ENCODE measurements around the gene FAM184A. TPM values are rescaled to one million over a fixed set of nuclear protein-coding genes. Genes with fewer than 3 reads are reported as not detected.

Gene FAM184A
- total and polyA plus RNA-seq, 2 donors (not counting 3 experiments of a cell fraction or from before 2014, with no cell fraction given) = 0.04 to 0.84 TPM

- Histone ChIP-seq H3K4me1 (ENCODE audit: control insufficient read depth, extremely low read depth, insufficient read depth, low read length) (no peaks in the 10 kb centered on the region), H3K36me3 (ENCODE audit: control insufficient read depth in 2 of 2, extremely low read depth in 1 of 2, insufficient read depth in 2 of 2, low read length in 2 of 2) (no peaks in the 10 kb centered on the region), H4K20me1 (replicated peaks; ENCODE audit: control insufficient read depth, extremely low read depth, insufficient read depth, low read length) (no peaks in the 10 kb centered on the region), H3K9ac (replicated peaks; ENCODE audit: extremely low read depth, insufficient read depth, low read length) (no peak overlapping the region), H3K79me2 (ENCODE audit: control insufficient read depth, insufficient read depth, low read length) (no peaks in the 10 kb centered on the region), H3K4me3 (replicated peaks in 1 of 3; ENCODE audit: insufficient read depth in 1 of 3, low read depth in 1 of 3, low read length in 3 of 3) (no peak overlapping the region), H3K27ac (ENCODE audit: insufficient read depth, low read depth, low read length) (no peak overlapping the region), H3K27me3 (ENCODE audit: control insufficient read depth in 2 of 2, insufficient read depth in 2 of 2, low read length in 2 of 2) (no peaks in the 10 kb centered on the region), H3K9me1 (replicated peaks; ENCODE audit: control insufficient read depth, extremely low read depth, insufficient read depth, low read length) (no peaks in the 10 kb centered on the region), H2AFZ (ENCODE audit: low read depth, low read length) (no peak overlapping the region), H3K9me3 (replicated peaks; ENCODE audit: control insufficient read depth, insufficient read depth, low read length) (no peaks in the 10 kb centered on the region), H3K4me2 (ENCODE audit: insufficient read depth, low read length) (no peak overlapping the region)
- ChIA-PET CTCF (interaction anchor here (1.1 kb wide), 1 partner anchor 10 kb away, joined by 3 read pairs; no protein-coding TSS in a partner anchor), POLR2A (no interaction called here)
- DNase-seq (ENCODE audit: low read depth, low spot score) (no peak), FAIRE-seq (no peak)
- no TSS peak for BruUV-seq (replicated peaks)
- dilution Hi-C loops (cut with MboI; ENCODE audit: extremely low pct_ligation_motif_present, low sequenced_read_pairs) (no loop called here), intact Hi-C loops (cut with micrococcal nuclease) (no loop called here)
- TF ChIP-seq FOS (IDR thresholded peaks at IDR 0.05; ENCODE audit: borderline replicate concordance, insufficient read depth, low read length) = no peak
- TF ChIP-seq CTCF (IDR thresholded peaks at IDR 0.05; ENCODE audit: extremely low read depth in 1 of 2, insufficient read depth in 1 of 2, low read depth in 1 of 2, low read length in 2 of 2) = no peak
- TF ChIP-seq MYC (IDR thresholded peaks at IDR 0.05; ENCODE audit: low read depth, low read length) = no peak
- no peak for TF ChIP-seq GATA2 (IDR thresholded peaks at IDR 0.05; ENCODE audit: insufficient read depth, insufficient read length, low read depth, low read length)
- no peak for TF ChIP-seq JUN (IDR thresholded peaks at IDR 0.05; ENCODE audit: borderline replicate concordance, insufficient read depth, insufficient read length, low read depth)
- no peak for TF ChIP-seq MAX (IDR thresholded peaks at IDR 0.05; ENCODE audit: insufficient read depth, insufficient read length)
- TF ChIP-seq POLR2A (IDR thresholded peaks at IDR 0.05; ENCODE audit: low read depth, low read length) = no peak
- no peak for TF ChIP-seq EZH2 (IDR thresholded peaks at IDR 0.05; ENCODE audit: borderline replicate concordance, low read depth, low read length, severe bottlenecking)
- no peak for TF ChIP-seq POLR2AphosphoS5 (IDR thresholded peaks at IDR 0.05; ENCODE audit: insufficient read depth, low read depth, low read length)
Observed at GRCh38 chr6:119022796-119023195, 55.7 kb downstream of the FAM184A start.

All from endothelial cell of umbilical vein (primary cell).